ENCODE data around the gene RIN2. TPM values are rescaled to one million over a fixed set of nuclear protein-coding genes. Genes with fewer than 3 reads are reported as not detected.

RIN2 gene
- total RNA-seq, 4 donors from 2014 or later, result 65.2 to 181 (median 149) TPM

DNA sequence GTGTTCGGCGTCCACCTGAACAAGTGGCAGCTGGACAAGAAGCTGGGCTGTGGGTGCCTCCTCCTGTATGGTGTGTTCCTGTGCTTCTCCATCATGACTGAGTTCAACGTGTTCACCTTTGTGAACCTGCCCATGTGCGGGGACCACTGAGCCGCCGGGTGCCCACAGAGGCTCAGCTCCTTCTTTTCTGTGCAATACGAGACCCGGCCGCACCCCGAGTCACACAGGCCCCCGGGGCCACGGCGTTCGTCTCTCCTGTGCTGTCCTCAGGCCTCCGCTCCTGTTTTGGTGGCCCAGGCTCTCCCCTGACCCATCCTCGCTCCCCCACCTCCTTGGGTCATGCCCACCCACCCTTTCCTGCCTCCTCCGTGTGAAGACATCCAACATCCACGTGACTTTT, 37.1 kb upstream of the RIN2 start:
- no peaks in the 10 kb centered on the region for H3K9me3 ChIP-seq
- H3K36me3 ChIP-seq, result no peaks in the 10 kb centered on the region
- H3K27me3 ChIP-seq, result no peaks in the 10 kb centered on the region
- no peak for DNase-seq
- no peak overlapping the region for H3K4me3 ChIP-seq
- TF ChIP-seq, protein P1, sequence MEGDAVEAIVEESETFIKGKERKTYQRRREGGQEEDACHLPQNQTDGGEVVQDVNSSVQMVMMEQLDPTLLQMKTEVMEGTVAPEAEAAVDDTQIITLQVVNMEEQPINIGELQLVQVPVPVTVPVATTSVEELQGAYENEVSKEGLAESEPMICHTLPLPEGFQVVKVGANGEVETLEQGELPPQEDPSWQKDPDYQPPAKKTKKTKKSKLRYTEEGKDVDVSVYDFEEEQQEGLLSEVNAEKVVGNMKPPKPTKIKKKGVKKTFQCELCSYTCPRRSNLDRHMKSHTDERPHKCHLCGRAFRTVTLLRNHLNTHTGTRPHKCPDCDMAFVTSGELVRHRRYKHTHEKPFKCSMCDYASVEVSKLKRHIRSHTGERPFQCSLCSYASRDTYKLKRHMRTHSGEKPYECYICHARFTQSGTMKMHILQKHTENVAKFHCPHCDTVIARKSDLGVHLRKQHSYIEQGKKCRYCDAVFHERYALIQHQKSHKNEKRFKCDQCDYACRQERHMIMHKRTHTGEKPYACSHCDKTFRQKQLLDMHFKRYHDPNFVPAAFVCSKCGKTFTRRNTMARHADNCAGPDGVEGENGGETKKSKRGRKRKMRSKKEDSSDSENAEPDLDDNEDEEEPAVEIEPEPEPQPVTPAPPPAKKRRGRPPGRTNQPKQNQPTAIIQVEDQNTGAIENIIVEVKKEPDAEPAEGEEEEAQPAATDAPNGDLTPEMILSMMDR (IDR thresholded peaks at IDR 0.05), result no peak
- no peak for TF ChIP-seq POLR2A (IDR thresholded peaks at IDR 0.05)
- H3K4me1 ChIP-seq, result no peaks in the 10 kb centered on the region
- no peak overlapping the region for H3K27ac ChIP-seq

DNA sequence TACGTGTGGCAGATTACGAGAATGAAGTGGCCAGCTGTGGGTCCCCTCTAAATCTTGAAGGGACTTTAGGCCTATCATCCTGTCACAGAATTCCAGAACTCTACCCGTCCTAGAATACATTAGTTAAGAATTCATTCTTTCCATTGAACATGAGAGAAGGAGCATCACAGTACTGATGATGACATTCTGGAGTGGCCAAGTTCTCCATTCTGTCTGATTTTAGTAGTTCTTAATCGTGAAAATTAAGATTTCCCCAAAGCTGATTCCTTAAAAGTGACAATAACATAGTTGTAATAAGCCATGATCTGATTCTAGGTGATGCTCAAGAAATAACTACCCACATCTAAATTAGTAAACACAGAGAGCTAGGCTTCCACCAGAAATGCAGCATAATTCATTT, 35.0 kb upstream of the RIN2 start:
- no peaks in the 10 kb centered on the region for H3K27me3 ChIP-seq
- no peak for TF ChIP-seq POLR2A (IDR thresholded peaks at IDR 0.05)
- TF ChIP-seq, protein P1 (IDR thresholded peaks at IDR 0.05), result no peak
- H3K27ac ChIP-seq, result no peak overlapping the region
- no peak overlapping the region for H3K4me3 ChIP-seq
- H3K4me1 ChIP-seq, result no peaks in the 10 kb centered on the region
- DNase-seq, result no peak
- H3K36me3 ChIP-seq, result no peaks in the 10 kb centered on the region
- no peaks in the 10 kb centered on the region for H3K9me3 ChIP-seq

DNA sequence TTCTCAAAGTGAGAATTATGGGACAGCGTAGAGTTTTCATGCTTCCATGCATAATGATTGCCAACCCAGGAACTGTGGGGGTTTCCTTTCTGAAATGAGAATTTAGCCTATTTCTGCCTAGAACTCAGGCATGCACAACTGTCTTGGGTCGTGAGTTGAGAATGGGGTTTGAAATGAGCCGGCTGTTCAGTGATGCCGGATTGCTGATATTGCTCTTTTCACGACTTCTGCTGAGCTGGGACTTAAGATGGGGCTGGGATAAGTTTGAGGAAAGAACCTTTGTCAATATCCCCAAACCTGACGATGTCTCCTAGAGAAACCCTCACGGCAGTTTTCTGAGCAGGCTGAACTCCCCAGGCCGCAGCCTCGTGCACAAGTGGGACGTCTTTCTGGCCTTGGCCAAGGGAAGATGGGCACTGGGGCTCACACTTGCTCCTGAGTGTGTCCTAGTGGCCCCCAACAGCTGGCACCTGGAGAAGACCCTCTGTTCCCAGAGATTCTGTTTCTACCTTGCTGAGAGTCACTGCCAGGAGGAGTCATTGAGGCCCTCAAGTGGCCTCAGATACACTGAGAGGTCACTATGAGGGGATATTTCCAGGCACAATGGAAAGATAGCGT, 34.1 kb upstream of the RIN2 start:
- no peak for DNase-seq
- Histone ChIP-seq H3K4me1 (no peaks in the 10 kb centered on the region), H3K27ac (no peak overlapping the region)

DNA sequence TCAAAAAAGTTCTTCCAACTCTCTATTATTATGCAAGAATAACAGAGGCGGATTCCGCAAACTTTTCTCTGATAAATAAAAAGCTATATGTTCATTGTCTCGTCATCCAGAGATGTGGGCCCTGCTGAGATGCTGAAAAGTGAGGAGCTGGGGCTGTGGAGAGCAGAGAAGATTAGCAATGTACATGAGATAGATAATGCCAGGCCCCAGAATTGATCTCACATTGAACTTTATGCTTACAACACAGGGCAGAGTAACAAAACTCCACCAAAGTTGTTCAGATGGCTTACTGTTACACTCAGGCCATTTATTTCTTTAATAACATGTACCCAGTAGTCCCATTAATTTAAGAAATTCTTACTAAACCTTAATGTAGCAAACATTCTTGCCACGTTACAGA, 32.7 kb upstream of the RIN2 start:
- Histone ChIP-seq H3K4me3 (no peak overlapping the region), H3K36me3 (no peaks in the 10 kb centered on the region), H3K9me3 (no peaks in the 10 kb centered on the region), H3K27ac (no peak overlapping the region), H3K27me3 (no peaks in the 10 kb centered on the region), H3K4me1 (no peaks in the 10 kb centered on the region)
- DNase-seq, result no peak
- TF ChIP-seq, protein P1 (IDR thresholded peaks at IDR 0.05), result no peak
- TF ChIP-seq POLR2A (IDR thresholded peaks at IDR 0.05), result no peak

More for the DNA sequence above, 34.1 kb upstream of the RIN2 start:
- Histone ChIP-seq H3K36me3 (no peaks in the 10 kb centered on the region), H3K4me3 (no peak overlapping the region), H3K9me3 (no peaks in the 10 kb centered on the region), H3K27me3 (no peaks in the 10 kb centered on the region)
- TF ChIP-seq, protein P1 (IDR thresholded peaks at IDR 0.05), result no peak
- TF ChIP-seq POLR2A (IDR thresholded peaks at IDR 0.05), result no peak

DNA sequence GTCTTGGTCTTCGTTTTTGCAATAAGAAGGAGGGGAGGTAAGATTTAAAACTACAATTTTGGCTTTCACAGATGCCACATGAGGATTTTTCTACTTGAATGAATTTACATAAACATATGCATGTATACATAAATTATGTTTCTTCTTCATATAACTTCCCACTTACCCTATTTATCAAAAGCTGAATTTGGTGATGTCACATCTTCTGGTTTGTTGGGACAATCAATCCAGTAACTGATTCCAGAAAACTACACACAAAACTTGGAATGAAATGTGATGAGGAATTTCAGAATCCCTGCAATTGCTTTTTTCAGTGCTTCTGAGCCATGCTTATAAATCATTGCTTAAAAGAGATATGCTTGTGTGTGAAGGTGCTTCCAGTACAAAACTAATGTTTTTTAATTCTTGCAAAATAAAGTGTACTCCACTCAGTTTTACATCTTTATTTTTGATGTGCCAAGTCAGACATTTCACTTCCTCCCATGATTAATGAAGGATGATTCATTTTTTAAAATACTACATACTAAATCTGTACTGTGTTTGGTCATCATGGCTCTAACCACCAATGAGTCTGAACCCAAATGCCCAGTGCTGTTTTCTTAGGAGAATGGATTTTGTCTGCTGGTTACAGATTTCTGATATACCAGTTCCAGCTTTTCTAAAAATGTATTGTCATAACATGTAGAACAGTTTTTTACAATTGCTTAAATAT, 32.1 kb upstream of the RIN2 start:
- Histone ChIP-seq H3K27me3 (no peaks in the 10 kb centered on the region), H3K4me1 (no peaks in the 10 kb centered on the region), H3K9me3 (no peaks in the 10 kb centered on the region), H3K27ac (no peak overlapping the region), H3K36me3 (no peaks in the 10 kb centered on the region), H3K4me3 (no peak overlapping the region)
- TF ChIP-seq, protein P1 (IDR thresholded peaks at IDR 0.05), result no peak
- no peak for DNase-seq

All from Peyer's patch (tissue), 4 donors.